ENCODE measurements around the gene AFDN. TPM values are rescaled to one million over a fixed set of nuclear protein-coding genes. Genes with fewer than 3 reads are reported as not detected.
A peak's percentile ranks its signal among the peaks of the same experiment; 100 is the strongest.

AFDN gene
- total and polyA plus RNA-seq, 8 donors = 137 to 422 (median 284) TPM

- Histone ChIP-seq H3K4me3 (no peak overlapping the region), H3K36me3 (no peaks in the 10 kb centered on the region), H3K9me3 (no peaks in the 10 kb centered on the region), H3K27me3 (no peaks in the 10 kb centered on the region), H3K27ac (no peak overlapping the region), H3K4me1 (no peaks in the 10 kb centered on the region)
- TF ChIP-seq CTCF (IDR thresholded peaks at IDR 0.05) = no peak
- no peak for ATAC-seq
- no peak for DNase-seq
- intact Hi-C loops (cut with DNase I) = no loop called here
Measured at GRCh38 chr6:167811040-167811439, 15.7 kb upstream of the AFDN start.

- no peaks in the 10 kb centered on the region for H3K4me1 ChIP-seq
- H3K9me3 ChIP-seq = no peaks in the 10 kb centered on the region
- H3K4me3 ChIP-seq = no peak overlapping the region
- TF ChIP-seq CTCF (IDR thresholded peaks at IDR 0.05) = no peak
- ATAC-seq = no peak
- no peaks in the 10 kb centered on the region for H3K36me3 ChIP-seq
- DNase-seq = no peak
- no peaks in the 10 kb centered on the region for H3K27me3 ChIP-seq
- no peak overlapping the region for H3K27ac ChIP-seq
- intact Hi-C loops (cut with DNase I) = no loop called here
Measured at GRCh38 chr6:167811442-167812087, 15.1 kb upstream of the AFDN start.

GRCh38 chr6:167812088-167812487, 14.6 kb upstream of the AFDN start:
- Histone ChIP-seq H3K27me3 (no peaks in the 10 kb centered on the region), H3K36me3 (no peaks in the 10 kb centered on the region), H3K27ac (no peak overlapping the region), H3K4me3 (no peak overlapping the region), H3K9me3 (no peaks in the 10 kb centered on the region), H3K4me1 (no peaks in the 10 kb centered on the region)
- intact Hi-C loops (cut with DNase I) = no loop called here
- DNase-seq (no peak), ATAC-seq (no peak)
- no peak for TF ChIP-seq CTCF (IDR thresholded peaks at IDR 0.05)

DNA sequence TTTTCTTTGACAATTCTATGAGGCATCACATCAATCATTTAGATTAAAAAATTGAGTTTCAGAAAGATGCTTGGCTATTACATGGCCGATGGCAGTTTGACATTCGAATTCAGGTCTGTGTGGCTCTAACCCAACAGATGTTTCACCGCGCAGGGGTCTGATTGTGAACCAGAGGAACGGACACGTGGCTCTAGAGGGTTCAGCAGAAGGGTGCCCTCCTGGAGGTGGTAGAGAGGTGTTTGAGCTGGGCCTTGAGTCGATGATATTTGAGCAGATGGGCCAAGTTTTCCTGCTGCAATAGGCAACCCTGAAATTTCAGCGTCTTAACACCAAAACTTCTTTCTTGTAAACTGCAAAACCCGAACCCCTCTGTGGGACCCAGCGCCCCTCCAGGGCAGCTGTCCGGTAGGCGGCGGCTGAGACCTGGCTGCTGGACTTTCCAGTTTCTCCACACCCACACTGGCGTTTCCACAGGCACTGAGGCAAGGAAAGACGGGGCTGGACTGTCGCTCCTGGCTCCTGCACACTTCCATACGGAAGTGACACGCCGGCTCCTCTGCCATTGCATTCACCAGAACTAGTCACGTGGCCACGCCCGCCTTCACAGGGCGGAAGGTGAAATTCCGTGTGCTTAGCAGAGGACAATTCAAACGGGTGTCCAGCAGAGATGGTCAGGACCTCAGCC, 11.3 kb upstream of the AFDN start:
- DNase-seq (peak in 1 of 4 donors; percentile 74), ATAC-seq (no peak)
- no peaks in the 10 kb centered on the region for H3K9me3 ChIP-seq
- H3K4me1 ChIP-seq = no peaks in the 10 kb centered on the region
- no peaks in the 10 kb centered on the region for H3K36me3 ChIP-seq
- TF ChIP-seq CTCF (IDR thresholded peaks at IDR 0.05) = no peak
- peaks cover 0 to 5% of the 10 kb centered on the region in 2 donors for H3K27me3 ChIP-seq
- no peak overlapping the region for H3K4me3 ChIP-seq
- intact Hi-C loops (cut with DNase I) = no loop called here
- H3K27ac ChIP-seq = no peak overlapping the region

GRCh38 chr6:167817016-167817415, 9.7 kb upstream of the AFDN start:
- H3K36me3 ChIP-seq = no peaks in the 10 kb centered on the region
- H3K27ac ChIP-seq = no peak overlapping the region
- ATAC-seq (no peak), DNase-seq (no peak)
- intact Hi-C loops (cut with DNase I) = no loop called here
- H3K27me3 ChIP-seq = peaks cover 0 to 5% of the 10 kb centered on the region in 2 donors
- H3K9me3 ChIP-seq = no peaks in the 10 kb centered on the region
- no peaks in the 10 kb centered on the region for H3K4me1 ChIP-seq
- no peak for TF ChIP-seq CTCF (IDR thresholded peaks at IDR 0.05)
- no peak overlapping the region for H3K4me3 ChIP-seq
